Upper lobe of right lung (tissue), 1 donor: ENCODE data around the gene ZNF556. TPM values are rescaled to one million over a fixed set of nuclear protein-coding genes. Genes with fewer than 3 reads are reported as not detected.

Experiments
- ATAC-seq: fragments of 200-7000 bp; cut with Tn5 transposase; one replicate; pipeline ENCODE4 v1.9.1; 2020; ENCODE audit warnings: mild to moderate bottlenecking, moderate library complexity
- DNase-seq: peaks from one replicate; pipeline ENCODE4 v3.0.0-alpha.2; 2020
- H3K27ac ChIP-seq: fragments of 200-600 bp; one replicate; pipeline ENCODE4 v1.8.0; 2022
- H3K27me3 ChIP-seq: fragments of 200-600 bp; one replicate; pipeline ENCODE4 v1.8.0; 2022; ENCODE audit warnings: mild to moderate bottlenecking
- H3K36me3 ChIP-seq: fragments of 200-600 bp; one replicate; pipeline ENCODE4 v1.8.0; 2022
- H3K4me1 ChIP-seq: fragments of 200-600 bp; one replicate; pipeline ENCODE4 v1.8.0; 2022
- H3K4me3 ChIP-seq: fragments of 200-600 bp; one replicate; pipeline ENCODE4 v1.8.0; 2022; ENCODE audit warnings: mild to moderate bottlenecking
- H3K9me3 ChIP-seq: fragments of 200-600 bp; one replicate; pipeline ENCODE4 v1.8.0; 2022
- intact Hi-C: fragments of 100-400 bp; cut with DNase I; formaldehyde crosslinking; loops from one replicate; pipeline ENCODE4 v1.11.0; 2022
- long read RNA-seq: library from polyadenylated mRNA; unstranded; transcript quantifications from one replicate; pipeline ENCODE4 v2.0.0, GENCODE V29; 2021
- total RNA-seq: library from RNA; stranded (reverse); fragmentation: NEBNext Ultra II Directional; extraction: Animal tissue kit (Norgen Biotek cat#: 25700); gene quantifications from one replicate; pipeline ENCODE4 v1.2.1, GENCODE V29; 2021
- TF ChIP-seq, protein P1 (sequence below): fragments of 200-600 bp; IDR thresholded peaks from one replicate; pipeline ENCODE4 v1.8.0; 2022; ENCODE audit warnings: antibody characterized with exemption
- donor health status: DM: no; HTN: yes; CAD: no; lungs with severe emphysema.

Gene ZNF556
- not detected for total RNA-seq
- long read RNA-seq, result 0 reads

DNA sequence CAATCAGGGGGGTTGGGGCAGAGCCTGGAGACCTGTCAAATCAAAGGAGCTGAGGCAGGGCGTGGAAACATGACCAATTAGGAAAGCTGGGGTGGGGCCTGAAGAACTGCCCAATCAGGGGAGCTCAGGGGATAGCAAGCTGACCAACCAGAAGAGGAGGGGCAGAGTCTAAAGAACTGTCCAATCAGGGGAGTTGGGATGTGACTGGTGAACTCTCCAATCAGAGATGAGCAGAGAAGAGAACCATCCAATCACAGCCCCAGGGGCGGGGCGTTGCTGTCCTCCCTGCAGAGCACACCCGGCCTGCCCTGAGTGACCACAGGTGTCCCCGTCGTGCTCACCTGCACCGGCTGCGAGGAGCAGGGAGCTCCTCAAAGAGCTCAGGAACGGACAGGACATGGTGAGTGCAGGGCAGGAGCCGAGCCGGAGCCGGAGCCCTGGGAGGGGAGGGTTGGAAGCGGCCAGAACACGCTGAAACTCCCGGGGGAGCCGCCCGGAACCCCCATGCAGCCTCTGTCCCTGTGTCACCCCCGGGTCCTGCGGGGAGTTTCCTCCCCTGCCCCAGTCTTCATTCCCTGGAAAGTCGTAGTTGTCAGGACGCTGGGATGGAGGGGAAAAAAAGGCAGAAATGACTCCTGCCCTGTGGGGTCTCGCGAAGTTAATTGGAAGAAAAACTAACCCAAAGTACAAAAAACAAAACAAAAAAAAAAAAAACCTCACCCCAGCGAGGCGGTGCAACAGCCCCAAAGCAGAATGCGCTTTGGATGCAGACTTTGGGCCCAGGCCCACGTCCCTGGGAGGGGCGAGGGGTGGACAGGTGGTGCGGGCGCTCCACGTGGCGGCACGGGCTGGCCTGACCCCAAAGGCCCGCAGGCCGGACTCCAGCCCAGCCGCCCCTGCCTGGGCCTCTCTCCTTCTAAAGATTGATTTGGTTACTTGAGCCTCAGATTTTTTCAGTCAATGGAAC lies at the start of gene ZNF556:
TSS of gene ZNF556 (plus strand) at position 311 of the 967 bp plus-strand sequence. CDS start at position 398, 87 bp downstream.
- TF ChIP-seq, protein P1, sequence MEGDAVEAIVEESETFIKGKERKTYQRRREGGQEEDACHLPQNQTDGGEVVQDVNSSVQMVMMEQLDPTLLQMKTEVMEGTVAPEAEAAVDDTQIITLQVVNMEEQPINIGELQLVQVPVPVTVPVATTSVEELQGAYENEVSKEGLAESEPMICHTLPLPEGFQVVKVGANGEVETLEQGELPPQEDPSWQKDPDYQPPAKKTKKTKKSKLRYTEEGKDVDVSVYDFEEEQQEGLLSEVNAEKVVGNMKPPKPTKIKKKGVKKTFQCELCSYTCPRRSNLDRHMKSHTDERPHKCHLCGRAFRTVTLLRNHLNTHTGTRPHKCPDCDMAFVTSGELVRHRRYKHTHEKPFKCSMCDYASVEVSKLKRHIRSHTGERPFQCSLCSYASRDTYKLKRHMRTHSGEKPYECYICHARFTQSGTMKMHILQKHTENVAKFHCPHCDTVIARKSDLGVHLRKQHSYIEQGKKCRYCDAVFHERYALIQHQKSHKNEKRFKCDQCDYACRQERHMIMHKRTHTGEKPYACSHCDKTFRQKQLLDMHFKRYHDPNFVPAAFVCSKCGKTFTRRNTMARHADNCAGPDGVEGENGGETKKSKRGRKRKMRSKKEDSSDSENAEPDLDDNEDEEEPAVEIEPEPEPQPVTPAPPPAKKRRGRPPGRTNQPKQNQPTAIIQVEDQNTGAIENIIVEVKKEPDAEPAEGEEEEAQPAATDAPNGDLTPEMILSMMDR, result no peak
- no peaks in the 10 kb centered on the region for H3K9me3 ChIP-seq
- no peak for DNase-seq
- H3K36me3 ChIP-seq, result no peaks in the 10 kb centered on the region
- ATAC-seq, result peak; percentile 55
- no peaks in the 10 kb centered on the region for H3K4me1 ChIP-seq
- intact Hi-C loops, result no loop called here
- H3K27me3 ChIP-seq, result no peaks in the 10 kb centered on the region
- H3K4me3 ChIP-seq, result no peak within 1 kb of the TSS
- H3K27ac ChIP-seq, result no peak within 1 kb of the TSS

DNA sequence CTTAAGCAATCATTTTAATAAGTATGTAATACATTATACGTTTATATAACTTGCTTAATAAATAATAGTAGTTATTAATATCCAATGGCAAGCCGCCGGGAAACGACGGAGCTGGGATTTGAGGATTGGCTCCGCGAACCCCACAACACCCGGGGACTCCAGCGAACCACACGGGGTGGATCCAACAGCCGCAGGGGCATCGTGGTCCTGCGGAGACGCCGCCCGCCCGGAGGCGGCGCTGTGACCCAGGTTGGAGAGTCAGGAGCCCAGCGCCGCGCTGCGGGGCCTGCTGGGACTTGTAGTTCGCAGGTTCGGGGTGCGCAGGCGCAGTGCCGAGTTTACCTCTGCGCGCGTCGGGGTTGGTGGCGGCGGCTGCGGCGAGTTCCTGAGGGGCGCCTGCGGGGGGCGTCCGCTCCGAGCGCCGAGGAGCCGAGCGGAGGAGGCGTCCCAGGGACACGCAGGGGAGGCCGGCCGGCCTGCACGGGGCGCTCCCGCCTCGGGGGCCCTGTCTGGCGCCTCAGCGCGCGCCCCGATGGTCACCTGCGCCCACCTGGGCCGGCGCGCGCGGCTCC lies 47.5 kb upstream of the ZNF556 start, which contains the start of gene ZNF554:
TSS of gene ZNF554 (plus strand) at position 329 of the 572 bp plus-strand sequence. CDS start at position 533, 204 bp downstream.
- DNase-seq (peak; percentile 99), ATAC-seq (peak; percentile 99)
- Histone ChIP-seq H3K4me1 (peaks cover 7% of the 10 kb centered on the region), H3K27ac (peak within 1 kb of the TSS; percentile 47), H3K36me3 (no peaks in the 10 kb centered on the region), H3K27me3 (no peaks in the 10 kb centered on the region), H3K4me3 (peak within 1 kb of the TSS; percentile 79), H3K9me3 (no peaks in the 10 kb centered on the region)
- TF ChIP-seq, protein P1, result peak; percentile 97
- intact Hi-C loops, result no loop called here

DNA sequence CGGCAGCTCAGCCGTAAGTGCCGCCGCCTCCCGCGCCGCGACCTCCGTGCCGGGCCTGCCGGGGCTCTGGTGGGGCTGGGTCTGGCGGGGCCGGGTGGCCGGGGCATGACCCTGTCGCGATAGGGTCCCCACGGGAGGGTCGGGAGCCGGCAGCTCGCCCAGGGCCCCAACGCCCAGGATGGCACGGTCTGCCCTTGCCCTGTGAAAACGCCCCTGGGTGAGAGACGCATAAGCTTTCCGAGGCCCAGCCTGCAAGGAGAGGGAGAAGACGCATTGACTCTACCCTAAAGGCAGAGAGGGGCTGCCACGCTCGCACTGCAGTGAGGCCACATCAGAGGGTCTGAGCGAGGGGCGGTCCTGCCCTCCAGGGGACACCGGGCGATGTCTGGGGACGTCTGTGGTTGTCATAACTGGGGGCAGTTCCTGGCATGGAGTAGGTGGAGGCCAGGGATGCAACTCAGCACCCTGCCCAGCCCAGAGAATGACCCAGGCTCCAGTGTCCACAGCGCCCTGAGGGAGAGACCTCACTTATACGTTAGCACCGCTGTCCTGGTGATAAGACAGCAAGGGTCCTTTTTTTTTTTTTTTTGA lies 46.9 kb upstream of the ZNF556 start:
- no peaks in the 10 kb centered on the region for H3K27me3 ChIP-seq
- H3K9me3 ChIP-seq, result no peaks in the 10 kb centered on the region
- peak; percentile 4 for ATAC-seq
- intact Hi-C loops, result no loop called here
- peak overlapping the region; percentile 47 for H3K27ac ChIP-seq
- DNase-seq, result no peak
- TF ChIP-seq, protein P1, result no peak
- H3K36me3 ChIP-seq, result no peaks in the 10 kb centered on the region
- peaks cover 7% of the 10 kb centered on the region for H3K4me1 ChIP-seq
- peak overlapping the region; percentile 79 for H3K4me3 ChIP-seq

DNA sequence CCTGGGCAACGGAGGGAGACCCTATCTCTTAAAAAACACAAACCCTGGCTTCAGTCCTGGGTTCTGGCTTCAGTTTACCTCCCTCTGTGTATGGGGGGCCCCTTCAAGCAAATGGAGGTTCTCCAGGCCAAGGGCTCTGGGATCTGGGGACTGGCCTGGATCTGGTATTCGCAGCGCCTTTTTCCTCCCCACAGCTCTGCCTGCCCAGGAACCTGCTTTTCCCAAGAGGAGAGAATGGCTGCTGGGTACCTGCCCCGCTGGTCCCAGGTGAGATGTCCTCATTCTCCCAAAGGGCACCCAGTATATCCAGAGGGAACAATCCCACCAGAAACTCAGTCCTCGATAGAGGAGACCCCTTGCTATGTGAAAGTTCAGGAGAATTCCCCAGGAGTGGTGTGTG lies 44.3 kb upstream of the ZNF556 start:
- Histone ChIP-seq H3K4me1 (peaks cover 7% of the 10 kb centered on the region), H3K27me3 (no peaks in the 10 kb centered on the region), H3K4me3 (no peak overlapping the region), H3K9me3 (no peaks in the 10 kb centered on the region), H3K36me3 (no peaks in the 10 kb centered on the region), H3K27ac (no peak overlapping the region)
- intact Hi-C loops, result no loop called here
- ATAC-seq (no peak), DNase-seq (no peak)
- TF ChIP-seq, protein P1, result no peak

DNA sequence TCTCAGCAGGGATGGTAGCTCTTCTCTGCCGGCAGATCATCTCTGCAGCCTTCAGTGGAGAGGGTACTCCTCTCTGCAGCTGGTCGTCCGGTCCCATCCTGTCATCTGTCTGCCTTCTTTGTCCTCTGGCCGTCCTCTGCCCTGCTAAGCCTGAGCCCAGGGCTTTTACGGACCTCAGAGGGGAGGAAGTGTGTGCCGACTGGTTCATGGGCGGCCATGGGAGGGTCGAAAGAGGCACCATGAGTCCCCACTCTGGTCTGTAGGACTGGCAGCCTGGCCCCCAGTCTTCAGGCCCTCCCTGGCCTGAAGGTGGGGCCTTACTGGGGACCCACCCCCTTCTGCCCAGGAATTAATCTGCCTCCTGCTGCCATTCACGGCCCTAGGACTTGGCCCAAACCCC lies 43.5 kb upstream of the ZNF556 start:
- peaks cover 7% of the 10 kb centered on the region for H3K4me1 ChIP-seq
- no peak overlapping the region for H3K27ac ChIP-seq
- ATAC-seq, result no peak
- TF ChIP-seq, protein P1, result no peak
- H3K36me3 ChIP-seq, result no peaks in the 10 kb centered on the region
- no peak overlapping the region for H3K4me3 ChIP-seq
- no peaks in the 10 kb centered on the region for H3K9me3 ChIP-seq
- intact Hi-C loops, result no loop called here
- DNase-seq, result no peak
- H3K27me3 ChIP-seq, result no peaks in the 10 kb centered on the region
